ENCODE data around the gene CXXC5. TPM values are rescaled to one million over a fixed set of nuclear protein-coding genes. Genes with fewer than 3 reads are reported as not detected.
A peak's percentile ranks its signal among the peaks of the same experiment; 100 is the strongest.

Gene CXXC5
- total and polyA plus RNA-seq, 9 of the 15 experiments (the other 6 are each of a cell fraction or from before 2014, with no cell fraction given) = 1.9 to 123 (median 45.8) TPM

- TF ChIP-seq ZFP91 (CRISPR knock-in tag; IDR thresholded peaks at IDR 0.05) (no peak), FUS (optimal IDR thresholded peaks at IDR 0.05; ENCODE audit: low read depth, low read length) (no peak)
- TF ChIP-seq, protein P1, sequence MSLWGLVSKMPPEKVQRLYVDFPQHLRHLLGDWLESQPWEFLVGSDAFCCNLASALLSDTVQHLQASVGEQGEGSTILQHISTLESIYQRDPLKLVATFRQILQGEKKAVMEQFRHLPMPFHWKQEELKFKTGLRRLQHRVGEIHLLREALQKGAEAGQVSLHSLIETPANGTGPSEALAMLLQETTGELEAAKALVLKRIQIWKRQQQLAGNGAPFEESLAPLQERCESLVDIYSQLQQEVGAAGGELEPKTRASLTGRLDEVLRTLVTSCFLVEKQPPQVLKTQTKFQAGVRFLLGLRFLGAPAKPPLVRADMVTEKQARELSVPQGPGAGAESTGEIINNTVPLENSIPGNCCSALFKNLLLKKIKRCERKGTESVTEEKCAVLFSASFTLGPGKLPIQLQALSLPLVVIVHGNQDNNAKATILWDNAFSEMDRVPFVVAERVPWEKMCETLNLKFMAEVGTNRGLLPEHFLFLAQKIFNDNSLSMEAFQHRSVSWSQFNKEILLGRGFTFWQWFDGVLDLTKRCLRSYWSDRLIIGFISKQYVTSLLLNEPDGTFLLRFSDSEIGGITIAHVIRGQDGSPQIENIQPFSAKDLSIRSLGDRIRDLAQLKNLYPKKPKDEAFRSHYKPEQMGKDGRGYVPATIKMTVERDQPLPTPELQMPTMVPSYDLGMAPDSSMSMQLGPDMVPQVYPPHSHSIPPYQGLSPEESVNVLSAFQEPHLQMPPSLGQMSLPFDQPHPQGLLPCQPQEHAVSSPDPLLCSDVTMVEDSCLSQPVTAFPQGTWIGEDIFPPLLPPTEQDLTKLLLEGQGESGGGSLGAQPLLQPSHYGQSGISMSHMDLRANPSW (CRISPR knock-in tag; IDR thresholded peaks at IDR 0.05) = no peak
- TF ChIP-seq, protein P2, sequence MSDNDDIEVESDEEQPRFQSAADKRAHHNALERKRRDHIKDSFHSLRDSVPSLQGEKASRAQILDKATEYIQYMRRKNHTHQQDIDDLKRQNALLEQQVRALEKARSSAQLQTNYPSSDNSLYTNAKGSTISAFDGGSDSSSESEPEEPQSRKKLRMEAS (CRISPR knock-in tag; IDR thresholded peaks at IDR 0.05) = no peak
Measured at GRCh38 chr5:139675825-139676224, 27.7 kb downstream of the CXXC5 start (continued).

GRCh38 chr5:139676406-139676805 is 28.3 kb downstream of the CXXC5 start:
- no peak overlapping the region for H3K4me2 ChIP-seq (ENCODE audit: insufficient read depth, low read length)
- intact Hi-C loops (cut with micrococcal nuclease) = no loop called here
- peaks cover 58% of the 10 kb centered on the region; the same call in 2 of the 3 replicates for H3K36me3 ChIP-seq (ENCODE audit: control insufficient read depth, insufficient read depth, low read length)
- peaks cover 31 to 67% of the 10 kb centered on the region in 2 experiments for H3K4me1 ChIP-seq (replicated peaks in 1 of 2; ENCODE audit: control insufficient read depth in 2 of 2, insufficient read depth in 2 of 2, low read length in 2 of 2)
- H3K79me2 ChIP-seq (ENCODE audit: control insufficient read depth, insufficient read depth, low read length) = peaks cover 90% of the 10 kb centered on the region
- whole genome bisulfite sequencing (ENCODE audit: insufficient coverage, low coverage, missing lambda C conversion rate) = 100% methylated on average over 1 of the region's 3 CpGs
- POLR2A ChIA-PET = interaction anchor here (0.7 to 1.7 kb wide), 3 partner anchors 9 to 11 kb away, joined by 3 to 5 read pairs (median 5); no protein-coding TSS in a partner anchor
- H3K9me1 ChIP-seq (ENCODE audit: control insufficient read depth, insufficient read depth, low read length) = peaks cover 3% of the 10 kb centered on the region
- no peak overlapping the region for H3K27ac ChIP-seq (ENCODE audit: extremely low read depth, low read depth, low read length)
- CTCF ChIA-PET (ENCODE audit: low intra/inter-chr PET ratio) = no interaction called here
- no peak overlapping the region for H2AFZ ChIP-seq (ENCODE audit: low read depth, low read length)
- DNase-seq (ENCODE audit: extremely low read depth in 1 of 4, low spot score in 3 of 4) = peak in 2 of 4 experiments; percentile 45 to 52
- H3K27me3 ChIP-seq (ENCODE audit: control insufficient read depth in 2 of 2, insufficient read depth in 2 of 2, low read length in 2 of 2) = no peaks in the 10 kb centered on the region
- in situ Hi-C loops (cut with MboI) = no loop called here
- no peak overlapping the region for H3K4me3 ChIP-seq
- H4K20me1 ChIP-seq (replicated peaks; ENCODE audit: control insufficient read depth, insufficient read depth, low read length) = peaks cover 48% of the 10 kb centered on the region
- ATAC-seq = no peak
- no peak overlapping the region for H3K9ac ChIP-seq (ENCODE audit: insufficient read depth in 1 of 2, low read depth in 2 of 2, low read length in 2 of 2)
- BruUV-seq (replicated peaks) = no TSS peak
- no peaks in the 10 kb centered on the region for H3K9me3 ChIP-seq (replicated peaks; ENCODE audit: control insufficient read depth, insufficient read depth, low read depth, low read length)
- 0 out of 2 replicates have a peak, but pooled peaks have one; percentile 2 for TF ChIP-seq ZNF263 (CRISPR knock-in tag; IDR thresholded peaks at IDR 0.05; ENCODE audit: borderline replicate concordance)
- no peak for TF ChIP-seq SIN3A (IDR thresholded peaks at IDR 0.05; ENCODE audit: borderline replicate concordance in 2 of 2, control insufficient read depth in 1 of 2, low read depth in 2 of 2, low read length in 2 of 2)
- FAIRE-seq = no peak

Data from K562 (cell line).